Neural cell (in vitro differentiated cells): ENCODE measurements around the gene DENND10.

ENCODE experiments used
- MXI1 ChIP-seq: fragments of 450-650 bp; conservative IDR thresholded peaks from 2 replicates; pipeline ENCODE4 v1.6.1; 2014; ENCODE audit warnings: antibody characterized with exemption, mild to moderate bottlenecking; ENCODE audit not compliant: poor library complexity, severe bottlenecking
- POLR2AphosphoS5 ChIP-seq: IDR thresholded peaks from 2 replicates; pipeline ENCODE4 v1.6.1; 2012
- SMC3 ChIP-seq: fragments of 450-650 bp; conservative IDR thresholded peaks from 2 replicates; pipeline ENCODE4 v1.6.1; 2014; ENCODE audit warnings: antibody characterized with exemption, mild to moderate bottlenecking, moderate library complexity; ENCODE audit not compliant: poor library complexity
- TF ChIP-seq, protein P1 (sequence below): fragments of 450-650 bp; IDR thresholded peaks from 2 replicates; pipeline ENCODE4 v1.5.1; 2014; ENCODE audit warnings: antibody characterized with exemption, mild to moderate bottlenecking, moderate library complexity; ENCODE audit not compliant: poor library complexity, severe bottlenecking

DNA sequence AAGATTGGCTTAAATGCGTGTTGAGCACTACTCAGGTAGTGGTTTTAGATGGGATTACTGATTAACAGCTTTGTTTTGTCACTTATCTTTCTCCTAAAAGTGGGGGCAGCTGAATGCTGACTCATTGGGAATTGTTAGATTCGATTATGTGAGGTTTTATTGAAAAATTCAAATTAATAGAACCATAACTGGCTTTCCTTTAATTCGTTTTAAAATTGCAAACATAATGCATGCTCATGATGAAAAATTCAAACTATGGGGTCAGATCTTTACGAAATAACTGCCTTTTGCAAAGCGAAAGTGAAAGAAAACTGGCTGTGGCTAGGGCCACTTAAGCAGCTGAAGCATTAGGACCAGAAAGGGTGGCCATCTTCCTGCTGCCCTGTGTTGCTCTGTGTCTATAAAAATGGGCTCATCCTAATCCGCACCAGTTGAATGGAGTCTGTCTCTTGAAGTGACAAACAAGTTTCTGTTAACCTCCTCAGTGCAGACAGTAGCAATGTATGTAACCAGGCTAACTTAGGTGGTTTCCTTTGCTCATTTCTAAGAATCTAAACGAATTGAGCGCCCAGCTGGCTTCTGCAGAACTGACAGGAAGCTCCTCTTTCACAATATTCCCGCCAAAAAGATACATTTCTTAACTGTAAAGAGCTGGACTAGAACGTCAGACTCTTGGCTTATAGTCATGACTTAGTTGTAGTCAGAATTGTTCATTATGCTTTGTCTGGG is 27.8 kb downstream of the DENND10 start:
- TF ChIP-seq, protein P1, sequence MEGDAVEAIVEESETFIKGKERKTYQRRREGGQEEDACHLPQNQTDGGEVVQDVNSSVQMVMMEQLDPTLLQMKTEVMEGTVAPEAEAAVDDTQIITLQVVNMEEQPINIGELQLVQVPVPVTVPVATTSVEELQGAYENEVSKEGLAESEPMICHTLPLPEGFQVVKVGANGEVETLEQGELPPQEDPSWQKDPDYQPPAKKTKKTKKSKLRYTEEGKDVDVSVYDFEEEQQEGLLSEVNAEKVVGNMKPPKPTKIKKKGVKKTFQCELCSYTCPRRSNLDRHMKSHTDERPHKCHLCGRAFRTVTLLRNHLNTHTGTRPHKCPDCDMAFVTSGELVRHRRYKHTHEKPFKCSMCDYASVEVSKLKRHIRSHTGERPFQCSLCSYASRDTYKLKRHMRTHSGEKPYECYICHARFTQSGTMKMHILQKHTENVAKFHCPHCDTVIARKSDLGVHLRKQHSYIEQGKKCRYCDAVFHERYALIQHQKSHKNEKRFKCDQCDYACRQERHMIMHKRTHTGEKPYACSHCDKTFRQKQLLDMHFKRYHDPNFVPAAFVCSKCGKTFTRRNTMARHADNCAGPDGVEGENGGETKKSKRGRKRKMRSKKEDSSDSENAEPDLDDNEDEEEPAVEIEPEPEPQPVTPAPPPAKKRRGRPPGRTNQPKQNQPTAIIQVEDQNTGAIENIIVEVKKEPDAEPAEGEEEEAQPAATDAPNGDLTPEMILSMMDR = no peak
- TF ChIP-seq MXI1 (no peak), SMC3 (no peak), POLR2AphosphoS5 (no peak)
